OCI-LY1 (cell line): Measurements from ENCODE around the gene NBEAL1.

ENCODE experiments used
- H2AFZ ChIP-seq: fragments of 200-600 bp; sonication (generic), shearing (Covaris generic); 2 replicates; pipeline ENCODE4 v1.6.0; 2014; ENCODE audit warnings: antibody characterized with exemption, mild to moderate bottlenecking, low read length
- H3F3A ChIP-seq: fragments of 200-600 bp; sonication (generic), shearing (Covaris generic); 2 replicates; pipeline ENCODE4 v1.6.0; 2014; ENCODE audit warnings: mild to moderate bottlenecking, antibody characterized with exemption, low read length, moderate library complexity; ENCODE audit not compliant: insufficient read depth
- H3K27ac ChIP-seq: fragments of 200-600 bp; sonication (generic); 2 replicates; pipeline ENCODE4 v1.5.1; 2014; ENCODE audit warnings: low read length, mixed run types, mild to moderate bottlenecking, low read depth; ENCODE audit not compliant: poor library complexity, severe bottlenecking
- H3K27me3 ChIP-seq: fragments of 200-600 bp; sonication (generic); 2 replicates; pipeline ENCODE4 v1.6.0; 2014; ENCODE audit warnings: antibody characterized with exemption, mild to moderate bottlenecking, low read length, moderate library complexity; ENCODE audit not compliant: insufficient read depth
- H3K36me3 ChIP-seq: fragments of 200-600 bp; sonication (generic); 2 replicates; pipeline ENCODE4 v1.6.1; 2014; ENCODE audit warnings: mild to moderate bottlenecking, antibody characterized with exemption, low read length, moderate library complexity, mixed read lengths; ENCODE audit not compliant: insufficient read depth
- H3K4me1 ChIP-seq: fragments of 200-600 bp; sonication (generic); 2 replicates; pipeline ENCODE4 v1.5.1; 2014; ENCODE audit warnings: mild to moderate bottlenecking, low read length, moderate library complexity; ENCODE audit not compliant: insufficient read depth, severe bottlenecking
- H3K4me2 ChIP-seq: fragments of 200-600 bp; sonication (generic), shearing (Covaris generic); 2 replicates; pipeline ENCODE4 v1.6.1; 2014; ENCODE audit warnings: low read length
- H3K4me3 ChIP-seq: fragments of 200-600 bp; sonication (generic); 2 replicates; pipeline ENCODE4 v1.5.1; 2014; ENCODE audit warnings: low read length, low read depth, mild to moderate bottlenecking, mixed read lengths; ENCODE audit not compliant: poor library complexity, severe bottlenecking
- H3K79me2 ChIP-seq: fragments of 200-600 bp; shearing (Covaris generic); 2 replicates; pipeline ENCODE4 v1.6.1; 2016; ENCODE audit warnings: mixed run types, low read length, mixed read lengths; ENCODE audit not compliant: insufficient read depth
- H3K9ac ChIP-seq: fragments of 200-600 bp; sonication (generic), shearing (Covaris generic); 2 replicates; pipeline ENCODE4 v1.6.1; 2014; ENCODE audit warnings: mild to moderate bottlenecking, low read length, mixed read lengths
- H3K9me2 ChIP-seq: fragments of 200-600 bp; sonication (generic), shearing (Covaris generic); 2 replicates; pipeline ENCODE4 v1.6.1; 2014; ENCODE audit warnings: low read depth, mild to moderate bottlenecking, low read length, mixed read lengths
- H3K9me3 ChIP-seq: fragments of 200-600 bp; shearing (Covaris generic); 2 replicates; pipeline ENCODE4 v1.6.1; 2014; ENCODE audit warnings: low read length, mixed read lengths
- H4K20me1 ChIP-seq: fragments of 200-600 bp; sonication (generic), shearing (Covaris generic); 2 replicates; pipeline ENCODE4 v1.6.0; 2016; ENCODE audit warnings: mild to moderate bottlenecking, low read length; ENCODE audit not compliant: insufficient read depth
- EZH2 ChIP-seq: fragments of 200-600 bp; sonication (generic), shearing (Covaris generic); IDR thresholded peaks from 2 replicates; pipeline ENCODE4 v1.8.0; 2017; ENCODE audit warnings: borderline replicate concordance, mixed run types, mild to moderate bottlenecking, antibody characterized with exemption, low read length, moderate library complexity, mixed read lengths
- TF ChIP-seq, protein P1 (sequence below): fragments of 200-600 bp; sonication (generic), shearing (Covaris generic); IDR thresholded peaks from 2 replicates; pipeline ENCODE4 v1.5.1; 2017; ENCODE audit warnings: mild to moderate bottlenecking, antibody characterized with exemption, low read length, moderate library complexity, mixed read lengths

The NBEAL1 gene

DNA sequence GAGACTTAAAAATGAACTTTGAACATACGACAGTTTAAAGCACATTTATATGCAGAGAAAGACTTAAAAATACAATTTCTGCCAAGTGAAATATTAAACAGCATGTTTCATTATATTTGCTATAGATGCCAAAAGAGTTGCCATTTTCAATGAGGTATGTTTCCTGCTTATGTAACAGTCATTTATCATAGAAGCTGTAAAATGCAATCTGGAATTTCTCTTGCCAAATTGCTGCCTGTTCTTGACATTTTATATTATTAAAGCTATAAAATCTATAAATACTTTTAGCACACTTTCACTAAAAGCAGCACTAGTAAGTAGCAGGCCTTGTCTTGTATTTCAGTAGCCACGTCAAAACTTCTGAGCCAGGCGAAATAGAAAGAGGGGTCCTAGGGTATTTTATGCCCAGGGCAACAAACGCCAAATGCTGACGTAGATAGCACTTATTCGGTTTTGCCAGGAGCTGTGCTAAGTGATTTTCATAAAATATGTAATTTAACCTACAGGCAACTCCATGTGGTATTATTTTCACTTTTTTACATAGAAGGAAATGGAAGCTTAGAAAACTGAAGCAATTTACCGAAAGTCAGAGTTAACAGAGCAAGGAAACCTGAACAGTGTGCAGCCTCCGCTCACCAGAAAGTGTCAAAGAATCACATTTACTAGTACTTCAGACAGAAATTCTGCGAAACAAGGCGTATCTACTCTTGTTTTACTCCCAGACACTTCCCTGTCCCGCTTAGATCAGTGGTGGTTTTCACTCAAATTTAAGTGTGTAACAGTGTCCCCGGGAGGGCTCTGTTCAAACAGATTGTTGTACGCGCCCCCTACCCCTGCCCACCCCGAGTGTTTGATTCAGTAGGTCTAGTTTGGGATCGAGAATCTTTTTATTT, 222.9 kb downstream of the NBEAL1 start:
- peaks cover 24% of the 10 kb centered on the region for H3K4me1 ChIP-seq
- no peak overlapping the region for H2AFZ ChIP-seq
- no peaks in the 10 kb centered on the region for H3K9me2 ChIP-seq
- H3K9ac ChIP-seq, result peak overlapping the region; percentile 86
- H3K36me3 ChIP-seq, result no peaks in the 10 kb centered on the region
- TF ChIP-seq EZH2, result no peak
- TF ChIP-seq, protein P1, sequence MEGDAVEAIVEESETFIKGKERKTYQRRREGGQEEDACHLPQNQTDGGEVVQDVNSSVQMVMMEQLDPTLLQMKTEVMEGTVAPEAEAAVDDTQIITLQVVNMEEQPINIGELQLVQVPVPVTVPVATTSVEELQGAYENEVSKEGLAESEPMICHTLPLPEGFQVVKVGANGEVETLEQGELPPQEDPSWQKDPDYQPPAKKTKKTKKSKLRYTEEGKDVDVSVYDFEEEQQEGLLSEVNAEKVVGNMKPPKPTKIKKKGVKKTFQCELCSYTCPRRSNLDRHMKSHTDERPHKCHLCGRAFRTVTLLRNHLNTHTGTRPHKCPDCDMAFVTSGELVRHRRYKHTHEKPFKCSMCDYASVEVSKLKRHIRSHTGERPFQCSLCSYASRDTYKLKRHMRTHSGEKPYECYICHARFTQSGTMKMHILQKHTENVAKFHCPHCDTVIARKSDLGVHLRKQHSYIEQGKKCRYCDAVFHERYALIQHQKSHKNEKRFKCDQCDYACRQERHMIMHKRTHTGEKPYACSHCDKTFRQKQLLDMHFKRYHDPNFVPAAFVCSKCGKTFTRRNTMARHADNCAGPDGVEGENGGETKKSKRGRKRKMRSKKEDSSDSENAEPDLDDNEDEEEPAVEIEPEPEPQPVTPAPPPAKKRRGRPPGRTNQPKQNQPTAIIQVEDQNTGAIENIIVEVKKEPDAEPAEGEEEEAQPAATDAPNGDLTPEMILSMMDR, result no peak
- H4K20me1 ChIP-seq, result no peaks in the 10 kb centered on the region
- H3F3A ChIP-seq, result no peaks in the 10 kb centered on the region
- no peaks in the 10 kb centered on the region for H3K79me2 ChIP-seq
- peak overlapping the region; percentile 86 for H3K4me3 ChIP-seq
- H3K27me3 ChIP-seq, result no peaks in the 10 kb centered on the region
- no peaks in the 10 kb centered on the region for H3K9me3 ChIP-seq
- H3K27ac ChIP-seq, result peak overlapping the region; percentile 78
- H3K4me2 ChIP-seq, result peak overlapping the region; percentile 84

DNA sequence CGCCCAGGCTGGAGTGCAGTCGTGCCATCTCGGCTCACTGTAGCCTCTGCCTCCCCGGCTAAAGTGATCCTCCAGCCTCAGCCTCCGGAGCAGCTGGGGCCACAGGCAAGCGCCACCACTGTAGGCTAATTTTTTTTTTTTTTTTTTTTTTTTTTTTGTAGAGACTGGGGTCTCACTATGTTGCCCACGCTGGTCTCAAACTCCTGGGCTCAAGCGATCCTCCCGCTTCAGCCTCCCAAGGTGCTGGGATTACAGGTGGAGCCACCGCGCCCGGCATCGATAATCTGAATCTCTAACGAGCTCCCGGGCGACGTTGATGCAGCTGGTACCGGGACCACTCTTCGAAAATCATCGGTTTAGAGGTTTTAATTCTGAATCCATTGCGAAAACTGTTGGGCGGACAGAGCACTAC, 223.6 kb downstream of the NBEAL1 start:
- Histone ChIP-seq H3K36me3 (no peaks in the 10 kb centered on the region), H3K9ac (peak overlapping the region; percentile 86), H3K27me3 (no peaks in the 10 kb centered on the region), H2AFZ (peak overlapping the region; percentile 98), H3K9me2 (no peaks in the 10 kb centered on the region), H4K20me1 (no peaks in the 10 kb centered on the region), H3K4me1 (peaks cover 24% of the 10 kb centered on the region), H3K4me2 (peak overlapping the region; percentile 84), H3K79me2 (no peaks in the 10 kb centered on the region), H3F3A (no peaks in the 10 kb centered on the region), H3K27ac (peak overlapping the region; percentile 78), H3K9me3 (no peaks in the 10 kb centered on the region), H3K4me3 (peak overlapping the region; percentile 86)
- TF ChIP-seq, protein P1, result no peak
- no peak for TF ChIP-seq EZH2

DNA sequence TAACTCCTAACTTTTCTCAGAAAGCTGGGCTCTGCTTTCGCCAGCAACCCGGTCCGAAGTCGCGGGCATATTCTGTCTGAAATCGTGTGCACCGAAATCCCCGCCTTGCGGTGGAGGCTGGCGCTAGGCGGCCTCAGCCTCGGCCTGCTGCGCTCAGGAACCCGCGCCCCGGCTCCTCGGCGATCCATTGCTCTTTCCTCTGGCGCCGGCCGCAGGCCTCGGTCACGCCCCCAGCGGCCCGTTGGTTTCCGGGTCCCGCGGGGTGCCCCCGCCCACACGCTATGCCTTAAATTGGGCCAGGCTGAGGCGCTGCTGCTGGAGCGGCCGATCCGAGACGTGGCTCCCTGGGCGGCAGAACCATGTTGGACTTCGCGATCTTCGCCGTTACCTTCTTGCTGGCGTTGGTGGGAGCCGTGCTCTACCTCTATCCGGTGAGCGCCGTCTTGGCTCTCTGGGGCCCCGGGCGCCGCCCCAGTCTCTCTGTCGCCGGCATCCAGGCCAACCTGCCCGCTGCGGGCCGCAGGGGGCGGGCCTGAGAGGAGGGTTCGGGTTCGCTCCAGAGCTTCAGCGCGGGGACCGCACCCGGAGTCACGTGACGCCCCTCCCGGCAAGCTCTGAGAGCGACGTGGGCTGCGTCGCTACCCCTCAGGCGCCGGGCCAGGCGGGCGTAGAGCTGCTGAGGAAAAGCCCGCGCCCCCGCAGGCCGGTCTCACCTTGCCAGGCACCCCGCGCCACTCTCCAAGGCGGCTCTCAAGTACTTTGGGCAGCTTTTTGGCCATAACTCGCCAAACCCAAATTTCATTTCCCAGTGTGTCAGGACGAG, 224.2 kb downstream of the NBEAL1 start, which contains the start of gene CYP20A1:
Gene CYP20A1 (plus strand): TSS at position 315 of the 823 bp plus-strand sequence. CDS start 45 bp downstream, at position 360.
- Histone ChIP-seq H3K4me2 (peak within 1 kb of the TSS; percentile 84), H3K4me1 (peaks cover 24% of the 10 kb centered on the region), H2AFZ (peak within 1 kb of the TSS; percentile 98), H3K79me2 (no peaks in the 10 kb centered on the region), H3K36me3 (no peaks in the 10 kb centered on the region), H3K27me3 (no peaks in the 10 kb centered on the region), H3K4me3 (peak within 1 kb of the TSS; percentile 86), H3F3A (no peaks in the 10 kb centered on the region), H3K9ac (peak within 1 kb of the TSS; percentile 86), H4K20me1 (no peaks in the 10 kb centered on the region), H3K9me3 (no peaks in the 10 kb centered on the region), H3K27ac (peak within 1 kb of the TSS; percentile 78), H3K9me2 (no peaks in the 10 kb centered on the region)
- TF ChIP-seq, protein P1, result peak; percentile 27; the same call in 1 of the 2 replicates
- no peak for TF ChIP-seq EZH2
